SW 1271 (cell line): Measurements from ENCODE around the gene PRR22.
"Not testable (repeated sequence)": the region's sequence is repeated elsewhere in the genome, so short reads cannot be mapped to it uniquely, and the experiment has no call there.

Experiments
- DNase-seq, 2 experiments: peaks; one replicate each; lab custom pipeline; 2025; lab: John Stamatoyannopoulos, UW

The PRR22 gene

DNA sequence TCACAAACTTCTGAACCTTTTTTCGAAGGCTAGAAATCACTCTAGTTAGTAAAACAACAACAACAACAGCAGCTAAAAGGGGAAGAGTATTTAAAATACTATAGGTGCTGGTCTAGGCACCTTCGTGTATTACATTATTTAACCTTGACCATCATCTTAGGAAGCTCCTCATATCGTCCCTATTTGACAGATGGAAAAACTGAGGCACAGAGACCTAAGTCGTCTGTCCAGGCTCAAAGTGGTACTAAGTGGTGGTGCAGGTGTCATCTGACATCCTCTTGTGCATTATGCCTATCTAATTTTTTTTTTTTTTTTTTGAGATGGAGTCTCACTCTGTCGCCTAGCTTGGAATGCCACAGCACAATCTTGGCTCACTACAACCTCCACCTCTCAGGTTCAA, 35.0 kb downstream of the PRR22 start:
- no peak for DNase-seq

- DNase-seq: not testable (repeated sequence)
Observed at GRCh38 chr19:5748920-5749319, 35.6 kb downstream of the PRR22 start.

DNA sequence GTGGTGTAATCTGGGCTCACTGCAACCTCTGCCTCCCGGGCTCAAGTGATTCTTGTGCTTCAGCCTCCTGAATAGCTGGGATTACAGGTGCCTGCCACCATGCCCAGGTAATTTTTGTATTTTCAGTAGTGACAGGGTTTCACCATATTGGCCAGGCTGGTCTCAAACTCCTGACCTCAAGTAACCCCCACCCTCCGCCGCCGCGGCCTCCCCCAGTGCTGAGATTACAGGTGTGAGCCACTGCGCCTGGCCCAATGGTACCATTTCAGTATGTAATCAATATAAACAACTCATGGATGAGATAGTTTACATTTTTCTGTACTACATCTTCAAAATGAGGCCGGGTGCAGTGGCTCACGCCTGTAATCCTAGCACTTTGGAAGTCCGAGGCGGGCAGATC, 39.5 kb downstream of the PRR22 start:
- not testable (repeated sequence) for DNase-seq

GRCh38 chr19:5743630-5744029, 40.9 kb downstream of the PRR22 start:
- no peak for DNase-seq

DNA sequence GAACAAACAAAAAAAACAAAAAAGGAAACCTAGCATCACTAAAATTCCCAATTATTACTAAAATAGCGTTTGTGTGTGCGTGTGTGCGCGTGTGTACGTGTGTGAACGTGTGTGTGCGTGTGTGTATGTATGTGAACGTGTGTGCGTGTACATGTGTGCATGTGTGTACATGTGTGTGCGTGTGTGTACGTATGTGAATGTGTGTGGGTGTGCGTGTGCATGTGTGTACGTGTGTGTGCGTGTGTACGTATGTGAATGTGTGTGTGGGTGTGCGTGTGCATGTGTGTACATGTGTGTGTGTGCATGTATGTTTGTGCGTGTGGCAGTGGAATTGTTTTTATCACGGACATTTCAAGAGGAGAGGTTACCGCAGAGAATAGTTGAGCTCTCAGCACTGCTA, 42.5 kb downstream of the PRR22 start:
- no peak for DNase-seq

GRCh38 chr19:5738423-5738822, 46.1 kb downstream of the PRR22 start:
- no peak for DNase-seq

- not testable (repeated sequence) for DNase-seq
Observed at GRCh38 chr19:5733172-5733571, 51.4 kb downstream of the PRR22 start.
